Measurements from ENCODE around the gene ARHGAP15.

The ARHGAP15 gene

DNA sequence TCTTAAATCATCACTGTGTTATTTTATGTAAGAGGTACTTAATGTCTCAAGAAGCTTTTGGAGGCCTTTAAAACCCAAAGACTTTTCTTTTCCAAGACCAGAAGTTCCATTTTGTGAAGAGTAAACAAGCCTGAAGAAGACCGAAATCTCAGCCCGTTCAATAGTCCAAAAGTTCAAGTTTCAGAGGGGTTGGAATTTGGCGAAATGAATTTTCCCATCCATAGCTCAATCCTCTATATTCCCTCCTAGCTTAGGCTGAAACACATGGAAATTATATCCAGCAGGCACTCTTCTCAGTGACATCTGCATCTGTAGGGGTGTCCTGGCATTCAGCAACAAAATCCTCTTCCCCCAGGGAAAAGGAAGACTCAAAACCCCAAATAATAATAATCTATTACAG lies 344.6 kb downstream of the ARHGAP15 start:
- no peak for TF ChIP-seq ZNF274 (IDR thresholded peaks at IDR 0.05; ENCODE audit: low read depth, low read length)
- no peak for TF ChIP-seq SUZ12 (IDR thresholded peaks at IDR 0.05; ENCODE audit: extremely low read depth, insufficient read depth, insufficient read length)
- TF ChIP-seq YY1 (IDR thresholded peaks at IDR 0.05; ENCODE audit: insufficient read depth, insufficient read length) = no peak
- H3K36me3 ChIP-seq (ENCODE audit: insufficient read depth, insufficient read length, low read length) = no peaks in the 10 kb centered on the region
- no peaks in the 10 kb centered on the region for H3K27me3 ChIP-seq (ENCODE audit: insufficient read depth, insufficient read length)
- H3K4me1 ChIP-seq (ENCODE audit: insufficient read depth, insufficient read length) = no peaks in the 10 kb centered on the region
- no peaks in the 10 kb centered on the region for H3K9me3 ChIP-seq (ENCODE audit: insufficient read depth, low read length)
- no peak for DNase-seq (ENCODE audit: low read depth, low spot score)
- H3K4me3 ChIP-seq (ENCODE audit: insufficient read length, low read depth) = no peak overlapping the region
- H3K9ac ChIP-seq (ENCODE audit: insufficient read length, low read depth) = no peak overlapping the region

- Histone ChIP-seq H3K9me3 (ENCODE audit: insufficient read depth, low read length) (no peaks in the 10 kb centered on the region), H3K27me3 (ENCODE audit: insufficient read depth, insufficient read length) (no peaks in the 10 kb centered on the region), H3K4me1 (ENCODE audit: insufficient read depth, insufficient read length) (no peaks in the 10 kb centered on the region), H3K9ac (ENCODE audit: insufficient read length, low read depth) (no peak overlapping the region), H3K36me3 (ENCODE audit: insufficient read depth, insufficient read length, low read length) (no peaks in the 10 kb centered on the region), H3K4me3 (ENCODE audit: insufficient read length, low read depth) (no peak overlapping the region)
- no peak for TF ChIP-seq YY1 (IDR thresholded peaks at IDR 0.05; ENCODE audit: insufficient read depth, insufficient read length)
- no peak for TF ChIP-seq SUZ12 (IDR thresholded peaks at IDR 0.05; ENCODE audit: extremely low read depth, insufficient read depth, insufficient read length)
- no peak for TF ChIP-seq ZNF274 (IDR thresholded peaks at IDR 0.05; ENCODE audit: low read depth, low read length)
- DNase-seq (ENCODE audit: low read depth, low spot score) = no peak
Measured at GRCh38 chr2:143474586-143474985, 345.4 kb downstream of the ARHGAP15 start.

GRCh38 chr2:143475041-143475776 lies 346.0 kb downstream of the ARHGAP15 start:
- no peak overlapping the region for H3K9ac ChIP-seq (ENCODE audit: insufficient read length, low read depth)
- H3K9me3 ChIP-seq (ENCODE audit: insufficient read depth, low read length) = no peaks in the 10 kb centered on the region
- H3K4me1 ChIP-seq (ENCODE audit: insufficient read depth, insufficient read length) = no peaks in the 10 kb centered on the region
- TF ChIP-seq ZNF274 (IDR thresholded peaks at IDR 0.05; ENCODE audit: low read depth, low read length) (no peak), SUZ12 (IDR thresholded peaks at IDR 0.05; ENCODE audit: extremely low read depth, insufficient read depth, insufficient read length) (no peak), YY1 (IDR thresholded peaks at IDR 0.05; ENCODE audit: insufficient read depth, insufficient read length) (no peak)
- DNase-seq (ENCODE audit: low read depth, low spot score) = no peak
- H3K27me3 ChIP-seq (ENCODE audit: insufficient read depth, insufficient read length) = no peaks in the 10 kb centered on the region
- no peaks in the 10 kb centered on the region for H3K36me3 ChIP-seq (ENCODE audit: insufficient read depth, insufficient read length, low read length)
- H3K4me3 ChIP-seq (ENCODE audit: insufficient read length, low read depth) = no peak overlapping the region

GRCh38 chr2:143476336-143477087 lies 347.3 kb downstream of the ARHGAP15 start:
- Histone ChIP-seq H3K9ac (ENCODE audit: insufficient read length, low read depth) (no peak overlapping the region), H3K4me3 (ENCODE audit: insufficient read length, low read depth) (no peak overlapping the region), H3K9me3 (ENCODE audit: insufficient read depth, low read length) (no peaks in the 10 kb centered on the region), H3K27me3 (ENCODE audit: insufficient read depth, insufficient read length) (no peaks in the 10 kb centered on the region), H3K36me3 (ENCODE audit: insufficient read depth, insufficient read length, low read length) (no peaks in the 10 kb centered on the region), H3K4me1 (ENCODE audit: insufficient read depth, insufficient read length) (no peaks in the 10 kb centered on the region)
- no peak for TF ChIP-seq SUZ12 (IDR thresholded peaks at IDR 0.05; ENCODE audit: extremely low read depth, insufficient read depth, insufficient read length)
- TF ChIP-seq YY1 (IDR thresholded peaks at IDR 0.05; ENCODE audit: insufficient read depth, insufficient read length) = no peak
- TF ChIP-seq ZNF274 (IDR thresholded peaks at IDR 0.05; ENCODE audit: low read depth, low read length) = no peak
- no peak for DNase-seq (ENCODE audit: low read depth, low spot score)

DNA sequence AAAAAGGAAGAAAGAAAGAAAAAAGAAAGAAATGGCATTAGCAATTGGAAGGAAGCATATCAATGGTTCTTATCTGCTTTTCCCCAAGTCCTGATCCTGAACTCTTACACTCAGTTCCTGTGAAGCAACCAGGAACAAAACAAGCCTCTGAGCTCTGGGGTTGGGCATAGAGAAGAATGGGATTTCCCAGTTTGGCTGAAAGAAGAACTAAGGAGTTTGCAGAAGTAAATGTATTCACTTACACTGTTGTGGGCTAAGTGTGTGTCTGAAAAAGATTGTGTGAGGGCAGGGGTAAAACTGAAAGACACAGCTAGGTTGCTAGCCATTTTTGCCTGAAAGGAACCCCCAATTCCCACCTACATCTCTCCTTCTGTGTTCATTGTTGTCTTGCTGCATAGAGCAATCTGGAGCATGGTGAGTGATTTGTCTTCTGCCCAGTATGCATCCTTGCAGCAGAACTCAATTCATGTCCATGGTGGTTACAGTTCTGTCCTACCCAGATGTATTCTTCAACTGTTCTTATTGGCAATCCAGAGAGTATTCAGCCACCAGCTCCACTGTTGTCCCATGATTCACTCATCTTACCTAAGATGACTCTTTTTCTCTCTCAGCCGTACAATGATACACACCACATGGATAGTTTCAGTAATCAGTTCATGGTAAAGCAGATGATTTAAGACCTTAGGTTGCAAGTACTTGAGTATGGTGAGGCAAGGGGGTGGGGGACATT lies 348.7 kb downstream of the ARHGAP15 start:
- H3K4me1 ChIP-seq (ENCODE audit: insufficient read depth, insufficient read length) = no peaks in the 10 kb centered on the region
- H3K9ac ChIP-seq (ENCODE audit: insufficient read length, low read depth) = no peak overlapping the region
- no peak for DNase-seq (ENCODE audit: low read depth, low spot score)
- no peaks in the 10 kb centered on the region for H3K9me3 ChIP-seq (ENCODE audit: insufficient read depth, low read length)
- no peak for TF ChIP-seq SUZ12 (IDR thresholded peaks at IDR 0.05; ENCODE audit: extremely low read depth, insufficient read depth, insufficient read length)
- TF ChIP-seq ZNF274 (IDR thresholded peaks at IDR 0.05; ENCODE audit: low read depth, low read length) = no peak
- no peak for TF ChIP-seq YY1 (IDR thresholded peaks at IDR 0.05; ENCODE audit: insufficient read depth, insufficient read length)
- no peaks in the 10 kb centered on the region for H3K36me3 ChIP-seq (ENCODE audit: insufficient read depth, insufficient read length, low read length)
- H3K4me3 ChIP-seq (ENCODE audit: insufficient read length, low read depth) = no peak overlapping the region
- H3K27me3 ChIP-seq (ENCODE audit: insufficient read depth, insufficient read length) = no peaks in the 10 kb centered on the region

- Histone ChIP-seq H3K4me3 (ENCODE audit: insufficient read length, low read depth) (no peak overlapping the region), H3K27me3 (ENCODE audit: insufficient read depth, insufficient read length) (no peaks in the 10 kb centered on the region), H3K36me3 (ENCODE audit: insufficient read depth, insufficient read length, low read length) (no peaks in the 10 kb centered on the region), H3K9ac (ENCODE audit: insufficient read length, low read depth) (no peak overlapping the region), H3K4me1 (ENCODE audit: insufficient read depth, insufficient read length) (no peaks in the 10 kb centered on the region), H3K9me3 (ENCODE audit: insufficient read depth, low read length) (no peaks in the 10 kb centered on the region)
- TF ChIP-seq YY1 (IDR thresholded peaks at IDR 0.05; ENCODE audit: insufficient read depth, insufficient read length) (no peak), ZNF274 (IDR thresholded peaks at IDR 0.05; ENCODE audit: low read depth, low read length) (no peak), SUZ12 (IDR thresholded peaks at IDR 0.05; ENCODE audit: extremely low read depth, insufficient read depth, insufficient read length) (no peak)
- DNase-seq (ENCODE audit: low read depth, low spot score) = no peak
Measured at GRCh38 chr2:143480086-143480485, 350.9 kb downstream of the ARHGAP15 start.

All from NT2/D1 (cell line).